Stomach (tissue), 9 donors: Measurements from ENCODE around the gene MACC1. TPM values are rescaled to one million over a fixed set of nuclear protein-coding genes. Genes with fewer than 3 reads are reported as not detected.
A peak's percentile ranks its signal among the peaks of the same experiment; 100 is the strongest.

Experiments used
- DNase-seq, 2 donors: peaks; one replicate each; pipeline versions ENCODE4 v3.0.0 to v3.0.0-alpha.2; 2013 to 2019
- H3K27ac ChIP-seq, 5 donors: fragments of 200-600 bp in 4 of 5; sonication (generic) in 4 of 5; one replicate each; pipeline ENCODE4 v1.5.1; 2013 to 2019; ENCODE audit warnings: mild to moderate bottlenecking in 1 of 5, moderate library complexity in 1 of 5
- H3K27me3 ChIP-seq, 3 donors: fragments of 200-600 bp; sonication (generic); one replicate each; pipeline ENCODE4 v1.5.1; 2017 to 2019; ENCODE audit warnings: mixed run types in 1 of 3
- H3K36me3 ChIP-seq, 4 donors: fragments of 200-600 bp; sonication (generic); 1 replicate in 3 of 4; 2 replicates in 1 of 4; pipeline ENCODE4 v1.5.1; 2016 to 2019
- H3K4me1 ChIP-seq, 4 donors: fragments of 200-600 bp; sonication (generic); one replicate each; pipeline ENCODE4 v1.5.1; 2016 to 2019
- H3K4me3 ChIP-seq, 4 donors: fragments of 200-600 bp; sonication (generic) in 3 of 4; one replicate each; pipeline ENCODE4 v1.5.1; 2016 to 2019; ENCODE audit warnings: mild to moderate bottlenecking in 1 of 4
- H3K9me3 ChIP-seq, 4 donors: fragments of 200-600 bp; sonication (generic); one replicate each; pipeline ENCODE4 v1.5.1; 2016 to 2019
- CTCF ChIP-seq, 7 experiments: fragments of 450-650 bp in 4 of 7; fragments of 200-600 bp in 3 of 7; sonication (generic) in 3 of 7; IDR thresholded peaks; one replicate each; pipeline ENCODE4 v1.5.1; 2016 to 2019; ENCODE audit warnings: antibody characterized with exemption in 7 of 7, control low read depth in 2 of 7, mild to moderate bottlenecking in 1 of 7
- EP300 ChIP-seq: sonication (generic); formaldehyde crosslinking; IDR thresholded peaks from one replicate; pipeline ENCODE4 v1.6.1; 2017; ENCODE audit warnings: antibody characterized with exemption
- POLR2A ChIP-seq, 4 donors: fragments of 450-650 bp; IDR thresholded peaks; one replicate each; pipeline ENCODE4 v1.6.1; 2016; ENCODE audit warnings: antibody characterized with exemption in 4 of 4, control low read depth in 2 of 4, mild to moderate bottlenecking in 1 of 4, moderate library complexity in 1 of 4
- POLR2AphosphoS5 ChIP-seq, 3 donors: sonication (generic); formaldehyde crosslinking; IDR thresholded peaks; one replicate each; pipeline ENCODE4 v1.6.1; 2016; ENCODE audit warnings: antibody characterized with exemption in 3 of 3
- WGBS, 5 donors: extraction: QIAGEN DNeasy Blood & Tissue Kit in 3 of 5; methylation state at CpG; one replicate each; pipeline versions ENCODE4 v1.1.5 to v1.1.7; 2013 to 2018; 5-methylcytosine and 5-hydroxymethylcytosine counted together
- intact Hi-C: fragments of 100-400 bp; cut with DNase I; formaldehyde crosslinking; loops from one replicate; pipeline ENCODE4 v1.15.1; 2023; ENCODE audit warnings: low total_unique reads
- polyA plus RNA-seq, 3 donors: library from polyadenylated mRNA; stranded (reverse); fragments of 200-250 nt; gene quantifications; one replicate each; pipeline ENCODE4 v1.2.3, GENCODE V29; 2013
- total RNA-seq, 5 donors: library from RNA; depleted of rRNA; stranded (reverse); fragments of >200 nt; gene quantifications; one replicate each; pipeline versions ENCODE4 v1.1.0 to v1.2.3, GENCODE V29; 2014 to 2016
- donor health status: healthy with polysubstance abuse.
- donor health status: Bipolar disorder and iron deficiency.
- donor health status: healthy.

MACC1 gene
- total and polyA plus RNA-seq, 8 donors: 0.76 to 41.7 (median 2.2) TPM; not detected in 1

DNA sequence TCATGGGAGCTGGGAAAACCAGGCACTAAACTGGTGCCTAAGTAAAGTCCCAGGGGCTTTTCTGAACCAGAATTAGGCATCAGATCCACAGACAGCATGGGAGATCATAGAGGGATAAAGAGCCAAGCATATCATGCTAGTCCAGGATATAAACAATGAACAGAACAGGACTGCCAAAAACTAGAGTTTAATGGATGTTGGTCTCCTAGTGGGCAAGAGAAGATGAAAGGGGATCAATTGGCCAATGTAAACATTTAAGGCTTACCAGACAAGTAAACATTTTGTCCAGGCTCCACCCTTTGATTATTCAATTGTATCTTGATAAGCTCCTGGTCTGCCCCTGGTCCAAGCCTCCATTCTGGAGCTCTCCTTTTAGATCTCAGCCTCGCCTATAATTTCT lies 18.9 kb downstream of the MACC1 start:
- no peak for DNase-seq
- no peaks in the 10 kb centered on the region for H3K36me3 ChIP-seq
- 29 to 70% (median 51%) methylated on average over 1 of the region's 1 CpG for whole genome bisulfite sequencing, 5 donors
- no peak overlapping the region for H3K27ac ChIP-seq
- no peak overlapping the region for H3K4me3 ChIP-seq
- H3K27me3 ChIP-seq: no peaks in the 10 kb centered on the region
- TF ChIP-seq POLR2A (IDR thresholded peaks at IDR 0.05) (no peak), CTCF (IDR thresholded peaks at IDR 0.05) (no peak), POLR2AphosphoS5 (IDR thresholded peaks at IDR 0.05) (no peak), EP300 (no peak)
- H3K9me3 ChIP-seq: no peaks in the 10 kb centered on the region
- intact Hi-C loops: no loop called here
- peaks cover 0 to 33% (median 11%) of the 10 kb centered on the region in 4 donors for H3K4me1 ChIP-seq

DNA sequence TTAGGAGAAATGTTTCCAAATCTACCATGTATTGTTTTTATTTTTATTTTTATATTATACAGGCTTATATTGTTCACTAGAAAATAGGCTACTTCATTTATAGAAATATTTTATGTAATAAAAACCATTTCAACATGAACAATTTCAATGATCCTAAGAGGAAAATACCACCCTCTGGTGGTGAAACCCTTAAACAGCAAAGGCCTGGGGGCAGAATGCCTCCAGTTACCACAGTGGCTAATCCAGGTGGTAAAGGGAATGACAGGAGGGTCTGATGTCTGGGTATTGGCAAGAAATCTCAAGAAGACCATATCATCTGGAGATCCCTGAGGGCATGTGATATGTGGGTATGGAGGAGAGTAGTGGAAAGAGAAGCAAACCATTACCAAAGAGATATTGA lies 19.3 kb downstream of the MACC1 start:
- H3K4me3 ChIP-seq: no peak overlapping the region
- intact Hi-C loops: no loop called here
- H3K36me3 ChIP-seq: no peaks in the 10 kb centered on the region
- H3K27me3 ChIP-seq: no peaks in the 10 kb centered on the region
- H3K9me3 ChIP-seq: no peaks in the 10 kb centered on the region
- no peak overlapping the region for H3K27ac ChIP-seq
- TF ChIP-seq CTCF (IDR thresholded peaks at IDR 0.05): no peak
- no peak for TF ChIP-seq EP300
- no peak for TF ChIP-seq POLR2A (IDR thresholded peaks at IDR 0.05)
- TF ChIP-seq POLR2AphosphoS5 (IDR thresholded peaks at IDR 0.05): no peak
- peaks cover 0 to 33% (median 11%) of the 10 kb centered on the region in 4 donors for H3K4me1 ChIP-seq
- no peak for DNase-seq

DNA sequence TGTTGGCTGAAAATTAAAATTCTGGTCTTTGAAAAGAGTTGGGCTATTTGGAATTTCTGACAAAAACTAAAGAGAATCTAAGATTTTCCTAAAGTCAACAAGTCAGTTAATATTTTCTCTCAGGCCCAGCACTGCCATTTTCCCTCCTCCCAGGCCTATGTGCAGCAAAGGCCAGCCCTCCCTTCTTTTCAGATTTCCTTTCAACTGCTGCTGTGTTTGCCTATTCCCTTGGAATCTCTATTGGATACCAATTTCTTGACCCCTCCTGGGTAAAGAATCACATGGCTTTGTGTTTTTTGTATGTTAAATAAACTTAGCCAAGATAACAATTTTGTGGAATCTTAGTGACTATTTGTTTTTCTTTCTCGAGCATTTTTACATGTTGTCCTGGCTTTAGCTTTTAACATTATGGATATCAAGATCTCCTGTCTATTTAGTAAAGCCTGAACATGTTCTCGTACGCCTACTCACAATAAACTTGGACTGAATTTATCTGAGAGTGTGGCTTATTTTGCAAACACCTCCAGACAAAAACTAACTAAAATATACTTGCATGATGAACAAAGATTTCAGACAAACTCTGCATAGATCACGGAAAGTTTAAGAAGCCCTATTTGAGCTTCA lies 19.9 kb downstream of the MACC1 start:
- DNase-seq: peak in 1 of 2 donors; percentile 44
- 28 to 53% (median 42%) methylated on average over 4 of the region's 4 CpGs for WGBS, 5 donors
- intact Hi-C loops: no loop called here
- no peak overlapping the region for H3K27ac ChIP-seq
- H3K36me3 ChIP-seq: no peaks in the 10 kb centered on the region
- TF ChIP-seq EP300 (no peak), CTCF (IDR thresholded peaks at IDR 0.05) (no peak), POLR2A (IDR thresholded peaks at IDR 0.05) (no peak), POLR2AphosphoS5 (IDR thresholded peaks at IDR 0.05) (no peak)
- H3K4me3 ChIP-seq: no peak overlapping the region
- H3K9me3 ChIP-seq: no peaks in the 10 kb centered on the region
- H3K4me1 ChIP-seq: peaks cover 0 to 33% (median 11%) of the 10 kb centered on the region in 4 donors
- no peaks in the 10 kb centered on the region for H3K27me3 ChIP-seq

GRCh38 chr7:20194343-20194995 lies 22.7 kb downstream of the MACC1 start:
- intact Hi-C loops: no loop called here
- H3K27ac ChIP-seq: no peak overlapping the region

More at GRCh38 chr7:20194343-20194995, 22.7 kb downstream of the MACC1 start:
- no peak for TF ChIP-seq CTCF (IDR thresholded peaks at IDR 0.05)
- TF ChIP-seq EP300: no peak
- no peak for TF ChIP-seq POLR2AphosphoS5 (IDR thresholded peaks at IDR 0.05)
- no peak for TF ChIP-seq POLR2A (IDR thresholded peaks at IDR 0.05)
- DNase-seq: no peak
- Histone ChIP-seq H3K4me1 (peaks cover 0 to 33% (median 14%) of the 10 kb centered on the region in 4 donors), H3K27me3 (no peaks in the 10 kb centered on the region), H3K36me3 (no peaks in the 10 kb centered on the region), H3K9me3 (peaks cover 0 to 6% (median 2%) of the 10 kb centered on the region in 4 donors), H3K4me3 (no peak overlapping the region)
- 78 to 84% (median 80%) methylated on average over 4 of the region's 4 CpGs for WGBS, 5 donors
